HG03571 (cell line): ENCODE data around the gene PADI4.

Source experiments
- ATAC-seq: cut with Tn5 transposase; IDR thresholded peaks from one replicate; pipeline ENCODE4 v1.9.1; 2021; ENCODE audit not compliant: unreplicated experiment

PADI4 gene, protein sequence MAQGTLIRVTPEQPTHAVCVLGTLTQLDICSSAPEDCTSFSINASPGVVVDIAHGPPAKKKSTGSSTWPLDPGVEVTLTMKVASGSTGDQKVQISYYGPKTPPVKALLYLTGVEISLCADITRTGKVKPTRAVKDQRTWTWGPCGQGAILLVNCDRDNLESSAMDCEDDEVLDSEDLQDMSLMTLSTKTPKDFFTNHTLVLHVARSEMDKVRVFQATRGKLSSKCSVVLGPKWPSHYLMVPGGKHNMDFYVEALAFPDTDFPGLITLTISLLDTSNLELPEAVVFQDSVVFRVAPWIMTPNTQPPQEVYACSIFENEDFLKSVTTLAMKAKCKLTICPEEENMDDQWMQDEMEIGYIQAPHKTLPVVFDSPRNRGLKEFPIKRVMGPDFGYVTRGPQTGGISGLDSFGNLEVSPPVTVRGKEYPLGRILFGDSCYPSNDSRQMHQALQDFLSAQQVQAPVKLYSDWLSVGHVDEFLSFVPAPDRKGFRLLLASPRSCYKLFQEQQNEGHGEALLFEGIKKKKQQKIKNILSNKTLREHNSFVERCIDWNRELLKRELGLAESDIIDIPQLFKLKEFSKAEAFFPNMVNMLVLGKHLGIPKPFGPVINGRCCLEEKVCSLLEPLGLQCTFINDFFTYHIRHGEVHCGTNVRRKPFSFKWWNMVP

DNA sequence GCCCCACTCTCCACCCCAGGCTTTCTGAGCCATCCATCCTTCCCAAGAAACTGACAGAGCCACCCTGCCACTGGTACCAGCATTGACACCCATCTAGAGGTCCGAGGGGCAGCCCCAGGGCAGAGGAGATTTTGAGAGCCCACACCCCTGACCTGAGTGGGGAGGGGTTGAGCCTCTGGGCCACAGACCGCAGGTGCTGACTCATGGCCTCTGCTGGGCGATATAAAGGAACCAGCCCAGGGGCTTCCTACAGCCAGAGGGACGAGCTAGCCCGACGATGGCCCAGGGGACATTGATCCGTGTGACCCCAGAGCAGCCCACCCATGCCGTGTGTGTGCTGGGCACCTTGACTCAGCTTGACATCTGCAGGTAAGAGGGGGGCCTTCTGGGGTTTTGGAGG lies at the start of gene PADI4:
Gene PADI4 (plus strand): TSS at position 252 of the 400 bp plus-strand sequence. CDS start 26 bp downstream, at position 278.
- ATAC-seq: no peak

DNA sequence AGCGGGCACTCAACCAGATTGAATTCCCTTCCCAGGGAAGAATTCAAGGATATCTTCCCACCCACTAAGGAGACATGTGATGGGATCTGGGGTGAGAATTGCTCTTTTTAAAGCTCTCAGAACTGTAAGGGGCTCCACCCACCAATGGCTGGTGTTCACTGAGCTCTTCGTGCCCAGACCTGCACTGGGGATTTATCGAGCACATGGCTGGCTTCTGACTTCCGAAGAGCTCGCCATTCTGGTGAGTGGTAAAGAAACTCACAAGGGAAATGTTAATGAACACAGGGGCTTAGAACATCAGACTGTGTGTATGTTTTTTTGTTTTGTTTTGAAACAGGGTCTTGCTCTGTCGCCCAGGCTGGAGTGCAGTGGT lies 49.3 kb upstream of the PADI4 start:
- no peak for ATAC-seq

DNA sequence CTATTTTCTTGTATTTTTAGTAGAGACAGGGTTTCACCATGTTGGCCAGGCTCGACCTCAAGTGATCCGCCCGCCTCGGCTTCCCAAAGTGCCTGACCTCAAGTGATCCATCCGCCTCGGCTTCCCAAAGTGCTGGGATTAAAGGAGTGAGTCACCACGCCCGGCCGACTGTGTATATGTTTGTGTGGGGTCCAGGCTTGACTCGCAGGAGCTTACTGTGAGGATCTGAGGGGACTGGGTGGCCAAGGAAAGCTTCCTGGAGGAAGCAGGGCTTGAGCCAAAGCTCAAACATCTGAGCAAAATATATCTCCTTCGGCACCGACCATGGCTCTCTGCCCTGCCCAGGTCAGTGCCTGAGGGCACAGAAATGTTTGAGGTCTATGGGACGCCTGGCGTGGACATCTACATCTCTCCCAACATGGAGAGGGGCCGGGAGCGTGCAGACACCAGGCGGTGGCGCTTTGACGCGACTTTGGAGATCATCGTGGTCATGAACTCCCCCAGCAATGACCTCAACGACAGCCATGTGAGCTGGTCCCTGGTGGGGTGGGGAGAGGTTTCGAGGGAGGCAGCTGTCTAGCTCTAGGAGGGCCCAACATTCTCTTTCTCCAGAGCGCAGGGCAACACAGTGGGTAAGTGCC lies 48.6 kb upstream of the PADI4 start:
- ATAC-seq: no peak

DNA sequence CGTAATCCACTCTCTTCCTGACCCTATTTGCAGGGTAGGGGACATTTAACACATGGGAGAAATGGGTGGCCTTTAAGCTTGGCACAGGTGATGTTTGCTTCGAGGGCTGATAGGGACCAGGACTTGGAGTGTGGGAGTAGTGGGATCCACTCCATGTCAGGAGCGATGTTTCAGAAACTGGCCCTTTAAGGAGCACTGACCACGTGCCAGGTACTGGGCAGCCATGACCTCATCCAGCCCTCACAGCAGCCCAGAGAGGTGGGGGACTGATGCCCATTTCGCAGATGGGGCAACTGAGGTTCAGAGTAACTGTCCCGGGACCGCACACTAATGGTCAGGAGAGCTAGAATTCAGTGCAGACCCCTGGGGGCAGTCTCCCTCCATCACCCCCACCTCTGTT lies 47.7 kb upstream of the PADI4 start:
- ATAC-seq: no peak

DNA sequence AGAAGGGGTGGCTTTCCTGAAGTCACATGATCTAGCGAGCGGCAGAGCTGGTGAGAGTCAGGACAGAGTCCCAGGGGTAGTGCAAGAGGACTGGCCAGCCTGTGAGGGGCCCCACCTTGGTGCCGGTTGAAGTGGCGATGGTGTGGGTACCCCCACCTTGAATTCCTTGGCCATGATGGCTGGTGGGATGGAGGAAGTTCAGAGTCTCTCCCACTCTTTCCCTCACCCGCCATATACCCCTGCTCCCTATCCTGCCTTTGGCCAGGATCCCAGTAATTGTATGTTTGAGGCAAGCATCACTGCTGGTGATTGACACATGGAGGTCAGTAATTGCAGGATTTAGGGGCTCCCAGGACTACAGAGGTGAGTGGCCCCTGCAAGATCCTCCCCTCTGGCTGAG lies 47.3 kb upstream of the PADI4 start:
- ATAC-seq: no peak

DNA sequence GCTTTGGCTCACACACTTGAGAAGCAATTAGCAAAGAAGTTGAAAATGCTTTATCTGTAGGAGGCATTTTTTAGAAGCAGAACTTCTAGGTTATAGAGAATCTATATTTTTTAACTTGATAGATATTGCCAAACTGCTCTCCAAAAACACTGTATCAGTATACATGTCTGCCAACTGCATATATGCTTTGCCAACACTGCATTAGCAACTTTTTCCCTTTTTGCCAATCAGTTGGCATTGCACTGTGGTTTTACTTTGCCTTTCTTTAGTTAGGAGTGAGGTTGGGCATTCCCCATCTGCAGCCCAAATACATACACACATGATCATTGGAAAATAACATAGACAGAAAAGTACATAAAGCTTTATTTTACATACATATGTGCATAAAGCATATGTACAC lies 44.1 kb upstream of the PADI4 start:
- ATAC-seq: no peak

DNA sequence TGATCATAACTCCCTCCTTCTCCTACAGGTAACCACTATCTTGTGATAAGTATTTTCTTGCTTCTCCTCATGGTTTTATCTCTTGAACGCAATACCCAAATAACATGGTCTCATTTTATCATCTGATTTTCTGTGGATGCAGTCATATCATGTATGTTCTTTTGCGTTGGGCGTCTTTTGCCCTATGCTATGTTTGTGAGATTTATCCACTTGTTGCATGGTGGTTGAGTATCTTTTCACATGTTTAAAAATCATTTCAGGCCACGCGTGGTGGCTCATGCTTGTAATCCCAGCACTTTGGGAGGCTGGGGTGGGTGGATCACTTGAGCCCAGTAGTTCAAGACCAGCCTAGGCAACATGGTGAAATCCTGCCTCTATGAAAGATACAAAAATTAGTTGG lies 43.5 kb upstream of the PADI4 start:
- no peak for ATAC-seq

DNA sequence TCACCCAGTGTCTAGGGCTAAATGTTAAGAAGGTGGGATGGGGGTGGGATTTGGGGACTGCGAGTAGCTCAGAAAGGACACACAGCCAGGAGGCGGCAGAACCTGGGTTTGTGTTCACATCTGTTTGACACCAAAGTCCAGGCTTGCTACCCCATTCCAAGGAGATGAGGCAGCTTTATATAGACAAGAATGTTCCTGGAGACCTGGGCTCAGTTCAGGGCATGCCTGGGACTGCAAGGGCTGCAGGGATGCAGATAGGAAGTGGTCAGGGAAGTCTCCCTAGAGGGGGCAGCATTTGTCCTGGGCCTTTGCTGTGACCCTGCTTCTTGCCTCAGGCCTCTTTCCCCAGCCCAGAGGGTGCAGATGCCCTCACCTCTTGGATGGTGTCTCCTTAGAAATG lies 42.8 kb upstream of the PADI4 start:
- ATAC-seq: no peak

DNA sequence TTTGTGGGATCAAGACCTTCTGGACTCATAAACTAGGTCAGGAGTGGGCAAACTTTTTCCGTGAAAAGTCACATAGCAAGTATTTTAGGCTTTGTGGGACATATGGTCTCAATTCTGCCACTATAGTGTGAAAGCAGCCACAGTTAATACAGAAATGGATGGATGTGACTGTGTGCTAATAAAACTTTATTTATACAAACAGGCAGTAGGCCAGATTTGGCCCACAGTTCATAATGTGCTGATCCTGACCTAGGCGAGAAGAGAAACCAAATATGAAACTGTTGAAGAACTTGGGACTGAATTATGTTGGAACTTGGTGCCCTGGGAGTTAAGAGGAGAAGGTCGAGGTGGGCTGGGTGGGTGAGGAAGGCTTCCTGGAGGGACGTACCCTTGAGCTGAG lies 42.0 kb upstream of the PADI4 start:
- ATAC-seq: no peak

DNA sequence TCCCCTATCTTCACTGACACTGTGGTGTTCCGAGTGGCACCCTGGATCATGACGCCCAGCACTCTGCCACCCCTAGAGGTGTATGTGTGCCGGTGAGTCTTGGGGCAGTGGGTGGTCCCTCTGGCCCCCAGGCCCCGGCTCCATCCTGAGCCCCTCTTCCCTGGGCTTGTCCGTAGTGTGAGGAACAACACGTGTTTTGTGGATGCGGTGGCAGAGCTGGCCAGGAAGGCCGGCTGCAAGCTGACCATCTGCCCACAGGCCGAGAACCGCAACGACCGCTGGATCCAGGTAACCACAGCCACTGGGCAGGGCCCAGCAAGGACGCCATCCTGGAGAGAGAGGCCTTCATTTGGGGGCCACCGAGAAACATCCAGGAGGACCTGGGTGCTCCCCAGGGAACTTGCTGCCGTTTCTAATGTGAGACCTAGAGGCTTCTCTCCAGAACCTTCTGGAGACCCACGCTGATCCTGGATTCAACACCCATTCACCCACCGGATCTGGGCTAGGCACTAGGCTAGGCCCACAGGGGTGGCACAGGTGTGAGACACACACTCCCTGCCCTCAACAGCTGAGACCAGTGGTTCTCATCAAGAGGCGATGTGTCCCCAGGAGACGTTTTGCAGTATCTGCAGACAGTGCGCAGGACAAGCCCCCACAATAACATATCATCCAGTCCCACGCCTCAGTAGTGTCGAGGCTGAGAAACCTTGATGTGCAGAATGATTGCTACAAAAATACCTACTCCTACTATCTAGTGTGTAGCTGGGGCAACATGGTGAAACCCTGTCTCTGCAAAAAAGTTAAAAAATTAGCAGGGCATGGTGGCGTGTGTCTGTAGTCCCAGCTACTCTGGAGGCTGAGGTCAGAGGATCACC lies 36.9 kb upstream of the PADI4 start:
- no peak for ATAC-seq

DNA sequence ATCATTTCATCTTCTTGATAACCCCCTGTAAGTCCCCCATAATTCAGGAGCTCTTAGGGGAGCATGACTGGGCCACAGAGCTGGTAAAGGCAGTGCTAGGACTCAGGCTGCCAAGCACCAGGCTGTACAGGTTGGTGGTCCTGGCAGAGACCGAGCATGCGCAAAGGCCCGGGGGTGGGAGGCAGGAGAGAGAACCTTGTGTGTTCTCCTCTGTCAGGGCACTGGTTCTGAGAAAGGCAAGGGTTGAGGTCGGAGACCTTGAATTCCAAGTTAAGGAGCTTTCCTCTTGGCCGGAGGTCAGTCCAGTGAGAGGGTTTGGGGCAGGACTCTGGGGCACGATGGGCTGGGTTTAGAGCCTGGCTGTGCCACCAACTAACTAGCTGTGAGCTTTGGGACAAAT lies 35.9 kb upstream of the PADI4 start:
- no peak for ATAC-seq

DNA sequence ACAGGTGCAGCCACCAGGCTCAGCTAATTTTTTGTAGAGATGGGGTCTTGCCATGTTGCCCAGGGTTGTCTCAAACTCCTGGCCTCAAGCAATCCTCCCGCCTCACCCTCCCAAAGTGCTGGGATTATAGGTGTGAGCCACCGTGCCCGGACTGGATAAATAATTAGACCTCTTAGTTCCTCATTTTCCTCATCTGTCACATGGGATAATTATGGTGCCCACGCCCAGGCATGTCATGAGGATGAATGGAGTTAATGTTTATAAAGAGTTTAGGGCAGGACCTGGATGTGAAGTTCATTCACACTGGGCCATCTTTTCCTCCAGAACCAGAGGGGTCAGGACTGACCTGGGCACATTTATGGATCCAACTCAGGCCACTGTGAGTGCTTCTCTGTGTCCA lies 35.4 kb upstream of the PADI4 start:
- no peak for ATAC-seq

DNA sequence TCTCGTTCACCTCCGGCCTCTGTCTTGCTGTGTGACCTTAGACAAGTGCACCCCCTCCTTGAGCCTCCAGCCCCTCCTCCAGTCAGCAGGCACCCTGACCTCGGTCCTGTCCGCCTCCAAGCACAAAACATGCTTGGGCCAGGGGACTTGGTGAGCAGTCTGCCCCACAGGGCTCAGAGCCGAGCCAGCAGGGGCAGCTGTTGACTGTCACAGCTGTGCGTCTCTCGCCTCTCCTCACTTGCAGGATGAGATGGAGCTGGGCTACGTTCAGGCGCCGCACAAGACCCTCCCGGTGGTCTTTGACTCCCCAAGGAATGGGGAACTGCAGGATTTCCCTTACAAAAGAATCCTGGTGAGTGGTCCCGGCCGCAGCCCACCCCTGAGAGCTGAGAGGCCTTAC lies 34.9 kb upstream of the PADI4 start:
- ATAC-seq: no peak

DNA sequence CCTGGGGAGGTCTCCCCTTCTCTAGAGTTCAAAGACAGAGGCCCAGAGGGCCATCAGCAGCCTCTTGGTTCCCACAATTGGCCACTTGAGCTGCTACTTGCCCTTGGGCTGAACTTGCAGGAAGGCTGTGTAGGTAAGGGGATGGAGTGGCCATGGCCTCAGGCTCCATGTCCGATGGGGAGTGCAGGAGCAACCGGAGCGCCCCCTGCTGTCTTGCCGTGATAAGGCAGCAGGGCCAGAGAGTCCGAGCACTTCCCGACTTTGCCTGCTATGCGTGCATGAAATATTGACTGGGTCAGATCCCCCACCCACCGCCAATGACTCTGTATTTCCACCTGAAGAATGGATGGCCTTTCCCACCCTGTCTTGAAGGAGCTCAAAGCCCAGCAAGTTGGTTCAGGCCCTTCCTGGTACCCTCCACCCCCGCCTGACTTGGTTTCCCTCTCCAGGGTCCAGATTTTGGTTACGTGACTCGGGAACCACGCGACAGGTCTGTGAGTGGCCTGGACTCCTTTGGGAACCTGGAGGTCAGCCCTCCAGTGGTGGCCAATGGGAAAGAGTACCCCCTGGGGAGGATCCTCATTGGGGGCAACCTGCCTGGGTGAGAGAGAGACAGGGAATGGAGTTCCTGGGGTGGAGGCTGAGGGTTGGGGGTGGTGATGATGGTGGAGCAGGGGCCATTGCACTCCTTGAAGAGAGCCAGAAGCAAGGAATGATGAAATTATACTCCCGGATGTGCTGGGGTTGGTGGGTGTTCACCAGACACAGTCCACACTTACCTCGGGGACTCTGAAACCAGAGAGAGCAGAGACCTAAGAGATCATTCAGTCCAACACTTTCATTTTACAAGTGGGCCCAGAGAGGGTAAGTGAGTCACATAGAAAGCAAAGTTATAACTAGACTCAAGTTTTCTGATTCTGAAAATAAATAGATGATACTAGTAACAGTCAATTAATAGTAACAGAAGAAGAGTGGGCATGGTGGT lies 33.5 kb upstream of the PADI4 start:
- peak; percentile 53 for ATAC-seq

DNA sequence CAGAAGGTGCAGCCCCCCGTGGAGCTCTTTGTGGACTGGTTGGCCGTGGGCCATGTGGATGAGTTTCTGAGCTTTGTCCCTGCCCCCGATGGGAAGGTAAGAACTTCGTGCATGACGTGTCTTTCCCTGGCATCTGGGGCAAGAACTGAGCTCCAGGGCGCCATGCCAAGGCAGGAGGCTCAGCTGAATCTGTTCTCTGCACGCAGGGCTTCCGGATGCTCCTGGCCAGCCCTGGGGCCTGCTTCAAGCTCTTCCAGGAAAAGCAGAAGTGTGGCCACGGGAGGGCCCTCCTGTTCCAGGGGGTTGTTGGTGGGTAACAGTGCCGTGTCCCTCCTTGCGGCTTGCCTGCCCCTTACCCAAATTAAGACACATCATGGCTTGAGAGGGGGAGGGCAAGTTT lies 31.4 kb upstream of the PADI4 start:
- ATAC-seq: no peak

DNA sequence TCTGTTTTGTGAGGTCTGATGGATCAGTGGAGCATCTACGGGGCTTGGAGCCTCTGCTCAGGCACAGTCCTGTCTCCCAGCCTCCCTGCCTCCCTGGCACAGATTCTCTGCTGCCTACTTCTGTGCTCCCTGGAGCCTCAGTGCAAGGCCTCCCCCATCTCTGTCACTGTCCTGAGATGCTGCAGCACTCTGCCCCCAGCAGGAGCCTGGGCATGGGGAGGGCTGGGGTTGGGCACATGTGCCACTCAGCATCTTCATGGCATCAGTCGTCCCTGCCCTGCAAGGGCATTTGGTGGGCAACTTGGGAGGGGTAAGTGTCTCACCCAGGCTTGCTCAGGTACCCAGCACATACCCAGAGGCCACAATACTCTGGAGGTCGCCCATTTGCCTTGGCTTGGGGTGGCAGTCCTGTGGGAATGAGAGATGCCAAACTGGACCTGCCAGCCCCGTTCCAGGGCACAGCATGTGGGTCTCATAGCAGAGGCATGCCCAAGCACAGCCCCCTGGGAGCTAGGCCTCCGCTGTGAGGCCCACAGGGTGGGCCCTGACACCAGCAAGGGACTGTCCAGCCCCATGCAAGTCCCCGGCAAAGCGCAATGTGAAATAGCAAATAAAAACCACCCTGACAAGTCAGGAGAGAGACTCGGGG lies 30.4 kb upstream of the PADI4 start:
- no peak for ATAC-seq

DNA sequence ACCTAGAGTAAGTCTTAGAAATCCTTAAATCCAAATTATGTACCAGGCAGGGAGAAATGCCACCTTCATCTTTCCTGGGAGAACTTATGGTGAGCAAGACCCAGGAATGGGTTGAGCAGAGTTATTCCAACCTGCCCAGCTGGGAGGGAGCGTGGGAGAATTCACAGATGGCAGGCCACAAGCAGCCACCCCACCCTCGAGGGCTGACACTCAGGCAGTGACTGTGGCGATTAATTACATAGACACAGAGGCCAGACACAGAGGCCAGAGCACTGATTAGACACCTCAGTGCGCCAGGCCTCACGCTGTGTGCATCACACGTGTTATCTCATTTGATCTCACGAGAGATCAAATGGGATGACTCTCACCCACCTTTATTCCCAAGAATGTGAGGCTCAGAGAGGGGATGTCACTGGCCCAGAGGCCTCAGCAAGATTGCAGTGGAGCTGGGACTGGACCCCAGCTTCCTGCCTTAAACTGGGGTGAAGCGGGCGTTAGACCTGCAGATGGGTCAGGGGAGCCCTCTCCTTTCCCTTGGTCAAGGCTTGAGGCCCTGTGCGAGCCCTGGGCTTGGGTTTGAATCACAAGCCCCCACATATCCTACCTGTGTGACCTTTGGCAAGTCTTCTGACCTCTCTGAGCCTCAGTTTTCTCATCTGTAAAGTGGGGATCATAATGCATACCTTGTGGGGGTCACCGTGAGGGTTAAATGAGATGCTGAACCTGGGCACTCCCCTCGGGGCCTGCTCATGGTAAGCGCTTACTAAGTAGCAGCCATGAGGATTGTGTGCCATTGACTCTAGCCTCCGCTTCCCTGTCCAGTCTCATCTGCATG lies 28.8 kb upstream of the PADI4 start:
- no peak for ATAC-seq

DNA sequence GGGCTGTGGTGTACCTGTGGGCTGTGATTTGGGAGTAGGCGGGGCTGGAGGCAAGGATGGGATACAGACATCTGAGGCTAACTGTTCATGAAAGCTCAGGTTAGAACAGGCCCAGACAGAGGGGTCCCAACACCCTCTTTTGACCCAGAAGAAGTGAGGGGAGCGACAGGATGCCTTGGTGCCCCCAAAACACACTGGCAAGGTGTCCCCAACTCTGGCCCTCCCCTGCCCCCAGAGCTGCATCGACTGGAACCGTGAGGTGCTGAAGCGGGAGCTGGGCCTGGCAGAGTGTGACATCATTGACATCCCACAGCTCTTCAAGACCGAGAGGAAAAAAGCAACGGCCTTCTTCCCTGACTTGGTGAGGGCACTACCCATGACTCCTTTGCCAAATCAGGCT lies 27.6 kb upstream of the PADI4 start:
- ATAC-seq: no peak

DNA sequence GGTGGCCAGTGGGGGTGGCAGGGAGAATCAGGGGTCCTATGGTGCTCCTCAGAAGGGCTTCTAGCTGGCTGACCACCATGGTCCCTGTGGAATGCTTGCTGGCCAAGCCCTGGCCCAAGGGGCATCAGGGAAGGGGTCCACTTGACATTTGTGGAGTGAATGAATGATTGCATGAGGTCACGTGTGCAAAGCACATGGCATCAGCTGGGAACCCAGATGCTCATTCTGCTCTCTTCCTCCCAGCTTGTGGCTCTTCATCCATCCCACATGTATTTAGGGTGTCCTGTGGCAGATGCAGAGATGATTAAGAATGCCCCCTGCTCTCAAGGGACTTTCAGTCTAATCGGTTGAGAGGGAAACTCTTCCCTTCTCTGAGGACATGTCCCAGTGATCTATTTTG lies 27.1 kb upstream of the PADI4 start:
- ATAC-seq: no peak
